Common myeloid progenitor, CD34-positive (primary cell): ENCODE results near the gene NAA38.

Experiments
- CTCF ChIA-PET: fragments of 350-600 bp; sonication (Branson Sonifier 250); formaldehyde crosslinking; loops from one replicate; lab custom pipeline; 2021; ENCODE audit warnings: antibody characterized with exemption; lab: Charles Lee
- POLR2A ChIA-PET: fragments of 350-600 bp; sonication (Branson Sonifier 250); formaldehyde crosslinking; loops from one replicate; lab custom pipeline; 2021; ENCODE audit warnings: antibody characterized with exemption; lab: Charles Lee
- DNase-seq, 3 donors: peaks; one replicate each; pipeline versions ENCODE4 v3.0.0 to v3.0.0-alpha.2; 2013
- H3K27ac ChIP-seq, 2 experiments: 1 replicate in 1 of 2; 2 replicates in 1 of 2; pipeline ENCODE4 v1.7.0; 2013; ENCODE audit warnings: inconsistent platforms in 2 of 2, low read length in 2 of 2, mild to moderate bottlenecking in 2 of 2, low read depth in 1 of 2, moderate library complexity in 1 of 2; ENCODE audit not compliant: severe bottlenecking in 2 of 2, insufficient read depth in 1 of 2, poor library complexity in 1 of 2
- H3K27me3 ChIP-seq, 5 experiments: replicated peaks in 2 of 5; 1 replicate in 3 of 5; 2 replicates in 2 of 5; pipeline versions ENCODE4 v1.6.1 to v1.7.0; 2013; ENCODE audit warnings: low read length in 4 of 5, mild to moderate bottlenecking in 2 of 5, moderate library complexity in 2 of 5, inconsistent platforms in 1 of 5; ENCODE audit not compliant: insufficient read depth in 5 of 5, control insufficient read depth in 4 of 5
- H3K36me3 ChIP-seq, 4 experiments: 1 replicate in 2 of 4; 2 replicates in 2 of 4; pipeline versions ENCODE4 v1.6.1 to v1.7.0; 2013; ENCODE audit warnings: low read length in 3 of 4, control low read depth in 1 of 4, mild to moderate bottlenecking in 1 of 4; ENCODE audit not compliant: control insufficient read depth in 4 of 4, insufficient read depth in 4 of 4
- H3K4me1 ChIP-seq, 4 experiments: 1 replicate in 3 of 4; 2 replicates in 1 of 4; pipeline versions ENCODE4 v1.6.1 to v1.7.1; 2013; ENCODE audit warnings: low read length in 3 of 4, mild to moderate bottlenecking in 3 of 4, control low read depth in 1 of 4, inconsistent platforms in 1 of 4, moderate library complexity in 1 of 4; ENCODE audit not compliant: control insufficient read depth in 4 of 4, insufficient read depth in 4 of 4; ENCODE audit errors: control extremely low read depth in 1 of 4
- H3K4me3 ChIP-seq, 7 experiments: 1 replicate in 4 of 7; 2 replicates in 3 of 7; pipeline versions ENCODE4 v1.5.1 to v1.7.0; 2013; ENCODE audit warnings: mild to moderate bottlenecking in 7 of 7, low read length in 6 of 7, moderate library complexity in 6 of 7, inconsistent platforms in 2 of 7, low read depth in 2 of 7, control low read depth in 1 of 7; ENCODE audit not compliant: insufficient read depth in 4 of 7, control insufficient read depth in 1 of 7; ENCODE audit errors: extremely low read depth in 1 of 7
- H3K9me3 ChIP-seq, 5 experiments: 1 replicate in 4 of 5; 2 replicates in 1 of 5; pipeline versions ENCODE4 v1.6.1 to v1.7.1; 2013; ENCODE audit warnings: low read length in 4 of 5, mild to moderate bottlenecking in 2 of 5, inconsistent platforms in 1 of 5, low read depth in 1 of 5, moderate library complexity in 1 of 5; ENCODE audit not compliant: control insufficient read depth in 4 of 5, insufficient read depth in 2 of 5; ENCODE audit errors: control extremely low read depth in 1 of 5
- WGBS: methylation state at CpG from one replicate; pipeline ENCODE4 v1.1.5; 2013; ENCODE audit not compliant: insufficient coverage; 5-methylcytosine and 5-hydroxymethylcytosine counted together

The NAA38 gene

DNA sequence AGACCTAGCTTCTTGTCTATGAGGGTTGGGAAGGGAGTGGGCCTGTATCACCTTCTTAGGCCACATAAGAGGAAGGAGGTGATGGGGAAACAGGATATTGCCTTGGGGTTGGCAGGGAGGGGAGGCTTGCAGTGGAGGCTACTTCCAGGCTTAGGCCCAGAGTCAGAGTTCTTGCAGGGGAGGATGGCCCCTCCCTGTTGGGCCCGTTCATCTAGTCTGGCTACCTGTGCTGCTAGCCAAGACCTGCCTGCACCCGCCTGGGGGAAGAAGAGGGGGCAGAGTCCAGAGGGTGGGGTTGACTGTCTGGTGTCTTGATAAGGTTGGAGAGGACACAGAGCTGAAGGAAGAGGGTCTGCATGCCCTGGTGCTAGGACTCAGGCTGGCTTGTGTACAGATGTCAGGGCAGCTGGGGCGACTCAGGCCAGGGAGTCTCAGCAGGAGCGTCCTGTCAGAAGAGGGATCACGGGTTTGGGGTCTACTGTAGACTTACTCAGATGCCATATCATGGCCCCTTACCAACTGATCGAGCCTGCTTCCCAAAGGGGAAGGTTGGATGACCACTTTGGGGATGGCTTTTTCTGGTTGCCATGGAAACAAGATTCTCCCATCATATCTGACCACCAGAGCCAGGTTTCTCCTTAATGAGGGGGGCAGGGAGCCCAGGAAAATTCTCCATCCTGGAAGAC is 18.0 kb downstream of the NAA38 start:
- ChIA-PET POLR2A (interaction anchor here (0.9 to 1.9 kb wide), 2 partner anchors 17 to 85 kb away, joined by 3 to 7 read pairs; no protein-coding TSS in a partner anchor), CTCF (interaction anchor here (1.1 to 4.6 kb wide), 4 partner anchors 10 to 23 kb away, joined by 3 to 29 read pairs (median 4); no protein-coding TSS in a partner anchor)
- H3K27ac ChIP-seq, result peak overlapping the region in 1 of 2 experiments; percentile 74
- peak overlapping the region in 6 of 7 experiments; percentile 34 to 92 (median 56) for H3K4me3 ChIP-seq
- H3K36me3 ChIP-seq, result peaks cover 0 to 12% (median 9%) of the 10 kb centered on the region in 4 experiments
- H3K4me1 ChIP-seq, result peaks cover 21 to 86% (median 79%) of the 10 kb centered on the region in 4 experiments
- H3K9me3 ChIP-seq, result no peaks in the 10 kb centered on the region
- H3K27me3 ChIP-seq, result no peaks in the 10 kb centered on the region
- DNase-seq, result peak in 2 of 3 donors; percentile 51 to 59
- 63% methylated on average over 5 of the region's 6 CpGs for WGBS

DNA sequence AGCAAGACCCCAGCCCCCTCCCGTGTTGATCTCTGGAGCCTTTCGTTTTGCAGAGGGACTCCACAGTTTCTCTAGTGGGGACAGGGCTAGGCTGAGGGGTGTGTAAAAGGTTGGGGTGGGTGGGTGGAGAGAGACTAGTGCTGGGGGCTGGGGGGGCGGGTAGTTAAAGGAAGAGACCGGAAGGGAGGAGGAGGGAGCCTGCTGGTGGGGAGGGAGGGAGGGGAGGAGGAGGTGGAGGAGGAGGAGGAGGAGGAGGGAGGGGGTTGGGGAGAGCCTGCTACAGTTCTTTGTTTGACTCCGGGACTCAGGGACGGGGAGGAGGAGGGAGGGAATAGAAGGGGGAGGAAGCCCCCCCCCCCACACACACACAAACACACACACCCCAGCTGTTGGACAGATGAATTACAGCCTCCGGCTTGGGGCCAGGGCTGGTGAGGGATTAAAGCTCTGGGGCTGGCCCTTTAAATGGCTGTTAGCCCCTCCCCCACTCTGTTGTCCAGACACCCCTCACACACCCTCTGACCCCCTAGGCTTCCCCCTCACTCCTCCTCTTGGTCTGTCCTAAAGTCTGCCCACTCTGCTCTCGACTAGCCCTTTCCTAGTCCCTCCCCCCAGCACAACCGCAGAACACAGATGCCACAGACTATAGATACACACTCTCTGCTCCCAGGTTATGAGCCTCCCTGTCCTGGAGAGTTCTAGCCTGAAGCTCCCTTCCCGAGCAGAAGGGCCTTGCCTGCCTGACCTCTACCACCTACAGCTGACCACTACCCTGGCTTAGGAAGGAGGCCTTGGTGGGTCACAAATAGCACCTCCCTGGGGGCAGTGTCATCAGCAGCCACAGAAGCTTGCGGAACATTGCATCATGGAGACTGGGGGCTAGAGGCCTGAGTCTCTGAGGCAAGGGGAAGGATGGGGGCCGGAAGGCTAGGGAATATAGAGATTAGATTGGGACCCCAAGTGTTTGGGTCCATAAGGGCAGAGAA is 19.0 kb downstream of the NAA38 start:
- Histone ChIP-seq H3K27me3 (no peaks in the 10 kb centered on the region), H3K4me3 (peak overlapping the region in 6 of 7 experiments; percentile 64 to 92 (median 82)), H3K27ac (peak overlapping the region; percentile 33 to 99), H3K36me3 (peaks cover 0 to 12% (median 9%) of the 10 kb centered on the region in 4 experiments), H3K9me3 (no peaks in the 10 kb centered on the region), H3K4me1 (peaks cover 21 to 84% (median 78%) of the 10 kb centered on the region in 4 experiments)
- ChIA-PET POLR2A (interaction anchor here (0.5 to 1.9 kb wide), 4 partner anchors 18 to 406 kb away, joined by 3 to 7 read pairs (median 4); no protein-coding TSS in a partner anchor), CTCF (interaction anchor here (1.0 to 4.6 kb wide), 8 partner anchors 11 to 50 kb away, joined by 3 to 29 read pairs (median 4); partner anchors contain the start of genes CHD3 and NAA38)
- 14% methylated on average over 6 of the region's 12 CpGs for WGBS
- peak in 2 of 3 donors; percentile 83 to 88 for DNase-seq

DNA sequence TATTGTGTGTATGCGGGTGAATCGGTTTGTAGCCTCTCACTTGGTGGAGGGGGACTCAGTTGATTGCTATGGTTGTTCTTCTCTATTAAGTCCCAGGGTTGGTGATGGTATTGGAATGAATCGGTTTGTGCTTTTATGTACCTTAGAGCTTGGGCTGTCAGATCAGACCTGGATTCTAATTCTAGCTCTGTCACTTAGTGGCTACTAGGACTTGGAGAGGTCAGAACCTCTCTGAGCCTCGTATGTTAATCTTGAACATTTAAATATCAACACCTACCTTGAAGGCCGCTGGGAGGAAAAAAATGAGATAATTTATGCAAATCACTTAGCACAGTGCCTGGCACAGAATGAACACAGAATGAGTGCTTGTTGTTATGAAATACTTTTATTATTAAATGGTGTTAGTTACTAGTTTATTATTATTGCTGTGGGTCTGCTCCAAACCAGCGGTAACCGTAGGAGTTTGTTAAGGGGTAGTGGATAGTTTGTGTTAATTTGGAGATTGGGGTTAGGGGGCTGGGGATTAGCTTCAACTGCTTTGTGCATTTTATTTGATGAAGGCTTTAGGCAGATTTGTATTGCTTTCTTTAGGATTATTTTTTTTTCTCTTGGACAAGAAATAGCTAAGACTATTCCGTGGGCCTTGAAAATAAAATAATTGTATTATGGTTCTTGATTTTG is 19.8 kb downstream of the NAA38 start:
- peaks cover 0 to 12% (median 9%) of the 10 kb centered on the region in 4 experiments for H3K36me3 ChIP-seq
- H3K27me3 ChIP-seq, result no peaks in the 10 kb centered on the region
- ChIA-PET CTCF (interaction anchor here (0.9 to 4.6 kb wide), 9 partner anchors 8 to 60 kb away, joined by 3 to 29 read pairs (median 4); partner anchors contain the start of genes CHD3 and NAA38), POLR2A (interaction anchor here (0.6 to 5.0 kb wide), 5 partner anchors 12 to 381 kb away, joined by 3 to 28 read pairs (median 7); partner anchors contain the start of gene NAA38)
- WGBS, result 47% methylated on average over 4 of the region's 8 CpGs
- peak overlapping the region; percentile 33 to 99 for H3K27ac ChIP-seq
- DNase-seq, result peak in 1 of 3 donors; percentile 16
- peak overlapping the region in 6 of 7 experiments; percentile 64 to 92 (median 82) for H3K4me3 ChIP-seq
- no peaks in the 10 kb centered on the region for H3K9me3 ChIP-seq
- H3K4me1 ChIP-seq, result peaks cover 21 to 79% (median 72%) of the 10 kb centered on the region in 4 experiments

DNA sequence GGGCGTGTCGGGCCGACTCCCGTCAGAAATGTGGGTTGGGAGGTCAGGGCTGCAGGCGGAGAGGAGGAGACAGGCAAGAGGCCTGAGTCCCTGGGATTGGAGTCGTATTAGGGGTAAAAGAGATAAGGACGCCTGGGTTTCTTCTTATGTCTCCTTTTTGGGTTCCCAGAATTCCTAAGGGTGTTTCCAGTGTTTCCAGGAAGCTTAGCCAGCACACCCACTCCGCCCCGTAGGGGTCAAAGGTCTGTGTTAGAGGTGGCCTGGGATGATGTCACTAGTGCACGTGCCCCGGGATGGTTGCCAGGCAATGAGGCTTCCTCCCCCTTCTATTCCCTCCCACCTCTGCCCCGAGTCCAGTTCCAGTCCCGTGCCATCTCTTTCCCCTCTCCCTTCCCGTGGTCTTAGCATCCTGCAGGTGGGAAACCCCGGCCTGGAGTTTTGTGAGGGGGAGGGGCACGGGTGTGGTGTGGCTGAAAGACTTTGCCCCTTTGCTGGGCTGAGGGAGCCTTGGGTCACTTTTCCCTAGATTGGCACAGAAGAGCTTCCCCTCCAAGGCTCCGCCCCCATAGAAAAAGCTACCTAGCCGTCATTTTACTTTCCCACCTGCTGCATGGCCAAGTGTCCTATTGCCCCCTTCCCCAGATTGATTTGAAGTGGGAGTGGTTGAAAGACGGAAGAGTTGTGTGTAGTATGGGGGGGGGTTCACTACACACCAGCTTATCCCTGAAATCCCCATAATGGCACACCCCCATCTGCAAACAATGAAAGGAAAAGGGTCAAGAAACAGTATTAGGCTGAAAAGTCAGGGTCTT is 20.6 kb downstream of the NAA38 start:
- Histone ChIP-seq H3K27me3 (no peaks in the 10 kb centered on the region), H3K4me1 (peaks cover 21 to 75% (median 66%) of the 10 kb centered on the region in 4 experiments), H3K9me3 (no peaks in the 10 kb centered on the region), H3K27ac (peak overlapping the region; percentile 98 to 99), H3K36me3 (peaks cover 0 to 12% (median 9%) of the 10 kb centered on the region in 4 experiments), H3K4me3 (peak overlapping the region; percentile 64 to 92 (median 79))
- ChIA-PET CTCF (interaction anchor here (0.9 to 4.6 kb wide), 8 partner anchors 8 to 76 kb away, joined by 3 to 29 read pairs (median 4); partner anchors contain the start of genes CHD3 and NAA38), POLR2A (interaction anchor here (0.6 to 5.0 kb wide), 3 partner anchors 13 to 382 kb away, joined by 3 to 28 read pairs (median 7); partner anchors contain the start of gene NAA38)
- 3% methylated on average over 12 of the region's 19 CpGs for whole genome bisulfite sequencing
- DNase-seq, result peak; percentile 88 to 94 (median 92)

DNA sequence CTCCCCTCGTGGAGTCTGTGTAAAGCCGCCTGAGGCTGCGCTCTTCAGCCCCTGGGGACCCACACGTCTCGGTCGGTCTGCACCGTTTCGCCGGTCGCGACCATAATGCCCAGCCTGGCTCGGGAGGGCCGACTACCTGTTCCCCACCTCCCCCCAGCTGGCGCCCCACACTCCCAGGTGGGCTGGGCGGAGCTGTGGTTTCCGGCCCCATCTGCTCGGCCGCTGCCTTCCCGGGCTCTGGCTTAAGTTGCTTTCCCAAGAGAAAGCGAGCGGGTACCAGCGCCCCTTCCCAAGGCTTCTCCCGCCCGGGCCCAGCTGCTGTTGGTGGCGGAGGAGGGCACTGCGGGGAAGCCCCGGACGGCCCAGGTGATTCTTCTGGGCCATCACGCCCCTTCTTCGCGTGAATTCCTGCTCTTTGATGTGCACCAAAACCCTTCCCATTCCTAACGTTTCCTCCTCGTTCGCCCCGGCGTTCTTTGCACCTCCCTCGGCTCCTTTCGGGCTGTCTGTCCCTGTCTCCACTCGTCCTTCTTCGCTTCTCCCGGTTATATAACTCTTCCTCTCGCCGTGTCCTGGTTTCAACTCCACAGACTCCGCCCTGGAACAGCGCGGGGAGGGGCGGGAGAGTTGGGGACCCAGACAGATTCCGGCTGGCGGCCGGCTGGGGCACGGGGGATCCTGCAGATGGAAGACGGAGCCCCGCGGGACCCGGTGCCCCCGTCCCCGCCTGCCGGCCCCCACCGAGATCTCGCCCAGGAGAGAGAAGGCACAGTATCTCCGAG is 21.4 kb downstream of the NAA38 start:
- Histone ChIP-seq H3K27ac (peak overlapping the region; percentile 98 to 99), H3K36me3 (peaks cover 0 to 12% (median 9%) of the 10 kb centered on the region in 4 experiments), H3K27me3 (no peaks in the 10 kb centered on the region), H3K4me1 (peaks cover 19 to 70% (median 60%) of the 10 kb centered on the region in 4 experiments), H3K4me3 (peak overlapping the region; percentile 64 to 92 (median 79)), H3K9me3 (no peaks in the 10 kb centered on the region)
- ChIA-PET POLR2A (interaction anchor here (0.5 to 5.0 kb wide), 6 partner anchors 9 to 337 kb away, joined by 3 to 37 read pairs (median 11); partner anchors contain the start of genes CYB5D1 and NAA38), CTCF (interaction anchor here (0.7 to 5.6 kb wide), 10 partner anchors 10 to 77 kb away, joined by 3 to 34 read pairs (median 6); partner anchors contain the start of genes CYB5D1 and NAA38)
- no peak for DNase-seq
- under 1% methylated on average over 45 of the region's 61 CpGs for WGBS
